HG02840 (cell line): ENCODE data around the gene TDRD5.
"Not testable (repeated sequence)": the region's sequence is repeated elsewhere in the genome, so short reads cannot be mapped to it uniquely, and the experiment has no call there.

Source experiments
- ATAC-seq: cut with Tn5 transposase; IDR thresholded peaks from one replicate; pipeline ENCODE4 v1.9.1; 2021; ENCODE audit warnings: mild to moderate bottlenecking, moderate library complexity, moderate number of reproducible peaks; ENCODE audit not compliant: unreplicated experiment, low FRiP score

The TDRD5 gene

DNA sequence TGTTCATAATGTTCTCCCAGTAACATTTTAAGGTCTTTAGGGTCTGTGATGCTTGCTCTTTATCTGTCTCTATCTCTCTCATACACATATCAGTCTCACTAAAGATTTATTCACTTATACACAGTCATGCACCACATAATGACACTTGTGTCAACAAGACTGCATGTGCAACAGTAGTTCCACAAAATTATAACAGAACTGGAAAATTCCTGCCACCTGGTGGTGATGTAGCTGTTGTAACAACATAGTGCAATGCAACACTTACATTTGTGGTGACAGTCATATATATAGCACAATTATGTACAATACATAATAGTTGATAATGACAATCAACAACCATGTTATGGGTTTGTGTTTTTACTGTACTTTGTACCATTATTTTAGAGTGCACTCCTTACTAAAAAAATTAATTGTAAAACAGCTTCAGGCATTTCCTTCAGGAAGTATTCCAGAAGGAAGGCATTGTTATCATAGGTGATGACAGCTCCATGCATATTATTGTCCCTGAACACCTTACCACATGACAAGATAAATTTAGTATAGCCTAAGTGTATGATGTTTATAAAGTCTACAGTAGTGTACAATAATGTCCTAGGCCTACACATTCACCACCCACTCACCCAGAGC is 8.1 kb downstream of the TDRD5 start:
- ATAC-seq, result no peak

DNA sequence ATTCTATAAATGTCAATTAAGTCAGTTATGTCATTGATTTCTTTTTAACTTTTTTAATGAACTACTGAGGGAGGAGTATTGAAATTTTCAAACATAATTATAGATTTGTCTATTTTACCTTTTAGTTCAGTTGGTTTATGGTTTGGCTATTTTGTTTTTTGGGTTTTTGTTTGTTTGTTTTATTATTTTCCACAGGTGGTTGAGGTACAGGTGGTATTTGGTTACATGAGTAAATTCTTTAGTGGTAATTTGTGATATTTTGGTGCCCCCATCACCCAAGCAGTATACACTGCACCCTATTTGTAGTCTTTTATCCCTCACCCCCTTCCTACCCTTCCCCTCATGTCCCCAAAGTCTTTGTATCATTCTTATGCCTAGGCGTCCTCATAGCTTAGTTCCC is 9.5 kb downstream of the TDRD5 start:
- ATAC-seq, result no peak

DNA sequence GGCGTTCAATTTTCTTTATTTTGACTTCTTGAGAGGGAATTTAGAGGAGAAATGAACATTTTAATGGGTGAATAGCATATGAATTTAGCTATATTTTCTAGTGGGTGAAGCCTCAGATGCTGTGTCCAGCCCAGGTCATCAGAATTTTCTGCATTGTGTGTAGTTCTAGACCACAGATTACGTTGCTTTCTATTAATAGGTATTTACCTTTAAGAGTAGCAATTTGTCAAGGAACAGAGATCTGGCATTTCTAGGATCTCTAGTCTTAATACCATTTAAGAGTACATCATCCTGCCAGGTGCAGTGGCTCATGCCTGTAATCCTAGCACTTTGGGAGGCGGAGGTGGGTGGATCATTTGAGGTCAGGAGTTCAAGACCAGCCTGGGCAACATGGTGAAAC is 20.7 kb downstream of the TDRD5 start:
- ATAC-seq, result no peak

DNA sequence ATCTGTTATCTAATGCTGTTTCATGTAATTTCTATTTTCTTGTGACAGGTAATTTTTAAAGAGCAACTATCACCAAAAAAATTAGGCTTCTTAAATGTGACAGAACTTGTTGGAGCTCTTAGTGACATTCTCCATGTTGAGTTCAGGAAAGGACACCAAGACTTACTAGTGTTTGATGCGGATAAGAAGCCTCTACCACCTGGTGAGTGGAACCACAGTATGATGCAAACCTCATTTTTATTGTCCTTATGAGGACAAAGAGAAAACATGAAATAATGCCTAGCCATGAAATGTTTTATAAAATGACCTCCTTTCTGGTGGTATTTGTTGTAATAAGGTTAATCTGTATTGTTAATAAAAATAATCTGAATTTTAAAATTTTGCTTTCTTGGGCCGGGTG is 39.1 kb downstream of the TDRD5 start:
- no peak for ATAC-seq

DNA sequence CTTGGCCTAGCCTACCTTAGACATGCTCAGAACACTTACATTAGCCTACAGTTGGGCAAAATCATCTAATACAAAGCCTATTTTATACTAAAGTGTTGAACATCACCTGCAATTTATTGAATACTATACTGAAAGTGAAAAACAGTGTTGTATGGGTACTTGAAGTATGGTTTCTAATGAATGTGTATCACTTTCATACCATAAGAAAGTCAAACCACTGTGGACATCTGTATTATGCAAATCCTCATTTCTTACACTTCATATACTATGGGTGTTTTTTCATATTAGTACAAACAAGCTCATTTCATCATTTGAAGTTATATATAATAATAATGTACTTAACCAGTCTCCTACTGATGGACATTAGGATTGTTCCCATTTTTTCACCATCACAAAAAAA is 41.2 kb downstream of the TDRD5 start:
- no peak for ATAC-seq

DNA sequence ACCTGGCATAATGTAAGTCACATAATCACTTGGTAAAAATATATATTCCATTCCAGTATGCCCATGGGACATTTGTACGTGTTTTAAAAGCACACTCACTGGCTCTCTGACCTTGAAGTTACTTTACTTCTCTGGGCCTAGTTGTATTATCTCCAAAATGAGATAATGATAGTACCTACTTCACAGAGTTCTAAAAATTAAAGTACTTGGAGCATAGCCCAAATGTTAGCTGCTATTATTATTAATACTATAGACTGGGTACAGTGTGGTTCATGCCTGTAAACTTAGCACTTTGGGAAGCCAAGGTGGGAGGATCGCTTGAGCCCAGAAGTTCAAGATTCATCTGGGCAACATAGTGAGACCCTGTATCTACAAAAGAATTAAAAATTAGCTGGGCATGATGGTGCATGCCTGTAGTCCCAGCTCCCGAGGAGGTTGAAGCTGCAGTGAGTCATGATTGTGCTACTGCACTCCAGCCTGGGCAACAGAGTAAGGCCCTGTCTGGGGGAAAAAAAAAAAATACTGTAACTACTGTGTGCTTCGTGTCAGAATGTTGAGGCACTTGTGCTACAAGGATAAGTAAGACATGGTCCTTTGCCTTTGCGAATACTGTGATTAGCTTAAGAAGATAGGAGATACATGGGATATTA is 45.7 kb downstream of the TDRD5 start:
- ATAC-seq, result no peak

DNA sequence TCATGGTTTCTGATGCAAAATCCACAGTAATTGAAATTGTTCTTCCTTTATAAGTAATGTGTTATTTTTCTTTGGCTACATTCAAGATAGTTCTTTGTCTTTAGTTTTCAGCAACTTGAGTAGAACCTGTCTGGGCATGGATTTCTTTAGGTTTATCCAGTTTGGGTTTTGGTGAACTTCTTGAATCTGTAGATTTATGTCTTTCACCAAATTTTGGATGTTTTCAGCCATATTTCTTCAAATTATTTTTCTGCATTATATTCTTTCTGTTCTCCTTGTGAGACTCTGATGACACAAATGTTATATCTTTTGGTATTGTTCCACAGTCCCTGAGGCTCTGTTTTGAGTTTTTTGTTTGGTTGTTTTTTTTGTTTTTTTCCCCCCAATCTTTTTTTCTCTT is 69.4 kb downstream of the TDRD5 start:
- no peak for ATAC-seq

DNA sequence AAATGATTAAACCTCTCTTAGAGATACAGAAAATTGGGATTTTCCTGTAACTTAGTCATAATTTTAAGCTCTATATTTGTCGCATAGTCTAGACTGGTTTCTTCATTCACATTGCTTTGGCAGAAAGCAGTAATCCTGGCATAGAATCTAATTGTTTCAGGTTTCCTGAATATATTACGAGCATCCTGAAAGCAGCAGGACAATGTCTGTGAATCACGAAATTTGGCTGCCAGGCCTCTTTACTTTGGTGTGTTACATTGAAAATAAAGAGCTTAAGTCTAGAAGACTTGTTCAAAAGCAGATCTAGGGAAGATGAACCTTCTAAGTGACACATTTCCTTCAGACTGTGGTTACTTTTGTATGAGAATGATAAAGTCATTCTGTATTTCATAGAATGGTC is 72.2 kb downstream of the TDRD5 start:
- no peak for ATAC-seq

DNA sequence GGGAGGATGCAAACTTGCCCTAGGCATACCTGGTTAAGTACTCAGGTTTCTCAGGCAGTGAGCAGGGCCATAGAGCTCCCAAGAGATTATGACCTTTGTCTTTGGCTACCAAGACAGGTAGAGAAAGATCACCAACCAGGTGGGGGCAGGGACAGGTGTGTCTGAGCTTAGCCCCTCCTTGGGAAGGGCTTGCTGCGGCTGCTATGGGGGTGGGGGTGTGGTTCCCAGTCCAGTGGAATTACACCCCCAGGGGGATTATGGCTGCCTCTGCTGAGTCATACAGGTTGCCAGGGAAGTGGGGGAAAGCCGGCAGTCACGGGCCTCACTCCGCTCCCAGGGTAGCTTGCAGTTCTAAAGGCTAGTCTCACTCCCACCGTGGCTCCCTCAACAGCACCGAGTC is 86.2 kb downstream of the TDRD5 start:
- ATAC-seq, result no peak

DNA sequence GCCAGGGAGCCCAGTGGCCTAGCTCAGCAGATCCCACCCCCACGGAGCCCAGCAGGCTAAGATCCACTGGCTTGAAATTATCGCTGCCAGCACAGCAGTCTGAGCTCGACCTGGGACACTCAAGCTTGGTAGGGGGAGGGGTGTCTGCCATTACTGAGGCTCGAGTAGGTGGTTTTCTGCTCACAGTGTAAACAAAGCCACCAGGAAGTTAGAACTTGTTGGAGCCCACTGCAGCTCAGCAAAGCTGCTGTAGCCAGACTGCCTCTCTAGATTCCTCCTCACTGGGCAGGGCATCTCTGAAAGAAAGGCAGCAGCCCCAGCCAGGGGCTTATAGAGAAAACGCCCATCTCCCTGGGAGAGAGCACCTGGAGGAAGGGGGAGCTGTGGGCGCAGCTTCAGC is 102.9 kb downstream of the TDRD5 start:
- ATAC-seq, result not testable (repeated sequence)

DNA sequence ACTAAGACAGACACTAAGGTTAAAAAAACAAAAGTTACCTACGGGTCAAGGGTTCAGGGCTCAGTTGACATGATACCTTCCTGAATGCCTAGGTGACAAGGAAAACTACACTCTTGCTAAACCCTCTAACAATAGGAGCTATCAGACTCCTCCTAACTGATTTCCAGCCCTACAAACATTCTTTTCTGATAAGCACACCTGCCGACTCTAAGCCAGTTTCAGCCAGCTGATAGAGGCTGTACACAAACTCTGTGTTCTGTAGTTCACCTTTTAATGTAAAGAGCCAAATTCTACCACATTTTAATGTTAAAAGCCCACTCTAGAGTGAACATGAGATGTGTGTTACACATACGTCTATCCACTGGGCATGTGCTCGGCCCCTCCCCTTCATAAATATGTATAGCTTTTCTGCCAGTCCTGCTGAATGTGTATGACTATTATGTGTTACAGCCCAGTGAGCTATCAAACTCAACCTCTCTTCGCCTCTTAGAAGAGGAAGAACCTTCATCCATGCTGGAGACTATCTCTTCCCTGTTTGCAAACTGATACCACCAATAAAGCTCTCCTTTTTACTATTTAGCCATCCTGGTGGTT is 111.4 kb downstream of the TDRD5 start:
- no peak for ATAC-seq

DNA sequence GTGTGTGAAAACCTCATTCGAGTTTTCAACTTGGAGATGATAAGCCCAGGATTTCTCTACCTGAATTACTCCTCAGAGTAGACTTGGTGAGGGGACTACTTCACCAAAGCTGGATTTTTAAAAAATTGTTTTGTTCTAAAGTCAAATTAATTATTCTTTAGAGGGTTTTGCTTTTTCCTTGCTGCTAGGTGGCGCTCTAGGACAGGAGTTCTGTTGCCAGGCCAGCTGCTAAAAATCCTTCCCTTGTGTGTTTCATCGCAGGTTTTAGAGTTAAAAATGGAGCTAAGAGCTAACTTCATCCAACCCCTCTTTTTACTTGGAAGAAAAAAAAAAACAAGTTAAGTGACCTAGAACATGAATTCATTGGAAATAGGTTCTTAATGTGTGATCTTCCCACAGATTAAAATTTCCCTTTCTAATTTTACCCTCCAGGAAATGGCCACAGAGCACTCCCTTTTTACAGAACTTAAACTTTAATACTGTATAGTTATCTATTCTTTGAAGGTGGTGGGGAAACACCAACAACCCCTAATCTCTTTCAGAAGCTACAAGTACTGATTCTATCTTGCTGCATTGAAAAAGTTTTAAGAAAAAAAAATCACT is 114.8 kb downstream of the TDRD5 start:
- no peak for ATAC-seq

DNA sequence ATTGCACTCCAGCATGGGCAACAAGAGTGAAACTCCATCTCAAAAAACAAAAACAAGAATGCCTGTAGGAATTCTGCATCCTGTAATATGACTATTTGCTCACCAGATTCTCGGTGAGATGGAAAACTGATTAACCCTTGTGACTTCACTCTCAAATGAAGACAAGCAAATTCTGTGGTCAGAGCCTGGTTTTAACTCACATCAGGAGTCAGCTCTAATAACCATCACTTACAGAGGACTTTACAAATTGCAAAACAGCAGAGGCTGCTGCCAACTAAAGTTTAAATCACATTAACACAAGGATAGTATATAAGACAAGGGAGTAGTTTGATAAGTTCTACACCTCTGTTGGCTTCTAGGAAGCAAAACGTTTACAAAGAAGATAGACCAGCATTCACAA is 115.8 kb downstream of the TDRD5 start:
- no peak for ATAC-seq

DNA sequence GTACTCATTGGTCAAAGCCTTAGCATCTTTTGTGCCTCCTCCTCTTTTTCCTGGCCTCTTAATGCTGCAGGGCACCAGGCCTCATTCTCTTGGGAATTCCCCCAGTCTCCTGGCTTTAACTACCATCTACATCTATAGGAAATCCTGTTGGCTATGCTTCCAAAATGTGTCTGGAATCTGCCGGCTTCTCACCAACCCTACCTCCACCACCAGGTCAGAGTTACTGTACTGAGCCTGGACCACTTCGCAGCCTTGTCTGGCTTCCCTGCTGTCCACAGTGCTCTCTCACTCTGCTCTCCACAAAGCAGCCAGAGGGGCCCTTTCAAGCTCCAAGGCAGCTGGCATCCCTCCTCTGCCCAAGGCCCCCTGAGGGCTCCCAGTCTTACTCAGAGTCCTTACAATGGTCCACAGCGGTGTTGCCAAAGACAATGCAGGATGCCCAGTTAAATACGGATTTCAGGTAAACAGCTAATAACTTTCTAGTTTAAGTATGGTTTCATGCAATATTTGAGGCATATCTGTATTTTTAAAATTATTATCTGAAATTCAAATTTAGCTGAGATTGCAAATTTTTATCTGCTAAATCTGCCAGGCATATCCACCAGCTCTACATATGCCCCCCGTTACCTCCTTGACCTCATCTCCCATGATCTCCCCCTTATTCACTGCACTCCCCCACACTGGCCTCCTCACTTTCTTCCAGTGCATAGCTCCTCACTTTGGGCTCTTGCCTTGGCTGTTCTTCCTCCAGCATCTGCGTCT is 117.0 kb downstream of the TDRD5 start:
- no peak for ATAC-seq

DNA sequence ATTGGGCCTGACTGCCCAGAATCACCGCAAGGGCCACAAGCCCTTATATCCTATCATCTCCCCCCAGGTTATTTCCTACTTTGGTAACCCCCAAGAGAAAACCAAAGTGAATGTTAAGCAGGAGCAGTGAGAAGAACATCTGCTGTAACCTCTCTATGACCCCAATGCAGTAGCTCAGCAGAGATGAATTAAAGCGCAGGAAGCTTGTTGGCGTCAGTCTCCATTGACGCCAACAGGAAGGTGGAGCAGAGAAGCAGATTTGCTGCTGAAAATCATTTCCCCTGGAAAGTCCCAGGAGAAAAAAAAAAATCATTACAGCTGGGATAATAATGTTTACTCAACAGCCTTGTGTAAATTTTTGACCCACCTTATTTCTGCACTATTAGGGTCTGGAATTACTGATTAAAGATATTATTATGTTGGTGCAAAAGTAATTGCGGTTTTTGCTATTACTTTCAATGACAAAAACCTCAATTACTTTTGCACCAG is 118.3 kb downstream of the TDRD5 start:
- peak; percentile 67 for ATAC-seq

DNA sequence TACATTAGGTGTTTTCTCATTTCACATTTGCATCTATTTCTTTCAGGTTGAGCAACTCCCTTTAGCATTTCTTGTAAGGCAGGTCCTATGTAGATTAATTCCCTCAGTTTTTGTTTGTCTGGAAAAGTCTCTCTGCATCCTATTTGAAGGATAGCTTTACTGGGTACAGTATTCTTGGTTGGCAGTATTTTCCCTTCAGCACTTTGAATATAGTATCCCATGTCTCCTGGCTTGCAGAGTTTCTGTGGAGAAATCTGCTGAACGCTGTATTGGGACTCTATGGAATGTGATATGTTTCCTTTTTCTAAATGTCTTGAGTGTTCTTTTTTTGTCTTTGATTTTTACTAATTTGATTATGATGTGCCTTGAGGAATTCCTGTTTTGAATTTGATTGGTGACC is 122.5 kb downstream of the TDRD5 start:
- no peak for ATAC-seq

DNA sequence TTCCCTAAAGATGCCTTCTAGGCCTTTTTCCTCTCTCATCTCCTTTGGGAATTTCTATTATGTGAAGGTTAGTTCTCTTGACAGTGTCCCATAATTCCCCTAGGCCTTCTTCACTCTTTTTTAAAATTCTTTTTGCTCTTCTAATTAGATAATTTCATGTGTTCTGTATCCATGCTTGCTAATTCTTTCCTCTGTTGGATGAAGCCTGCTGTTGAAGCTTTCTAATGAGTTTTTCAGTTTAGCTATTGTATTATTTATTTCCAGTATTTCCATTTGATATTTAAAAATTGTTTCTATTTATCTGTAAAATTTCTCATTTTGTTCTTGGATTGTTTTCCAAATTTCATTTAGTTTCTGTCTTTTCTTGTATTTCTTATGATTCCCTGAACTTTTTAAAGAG is 123.0 kb downstream of the TDRD5 start:
- ATAC-seq, result no peak

DNA sequence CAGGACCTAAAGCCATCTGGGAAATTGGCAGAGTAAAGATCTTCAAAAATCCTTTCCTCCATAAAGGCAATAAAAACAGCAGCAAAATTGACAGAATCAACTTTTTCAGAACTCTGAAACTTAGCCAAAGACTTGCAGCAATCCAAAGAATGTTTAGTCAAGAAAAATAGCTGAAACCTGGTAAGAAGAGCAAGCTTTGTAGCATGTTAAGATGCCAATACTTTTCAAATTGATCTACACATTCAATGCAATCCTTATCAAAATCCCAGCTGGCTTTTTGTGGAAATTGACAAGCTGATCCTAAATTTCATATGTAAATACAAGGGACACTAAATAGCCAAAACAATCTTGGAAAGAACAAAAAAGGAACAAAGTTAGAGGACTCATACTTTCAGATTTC is 127.6 kb downstream of the TDRD5 start:
- no peak for ATAC-seq

DNA sequence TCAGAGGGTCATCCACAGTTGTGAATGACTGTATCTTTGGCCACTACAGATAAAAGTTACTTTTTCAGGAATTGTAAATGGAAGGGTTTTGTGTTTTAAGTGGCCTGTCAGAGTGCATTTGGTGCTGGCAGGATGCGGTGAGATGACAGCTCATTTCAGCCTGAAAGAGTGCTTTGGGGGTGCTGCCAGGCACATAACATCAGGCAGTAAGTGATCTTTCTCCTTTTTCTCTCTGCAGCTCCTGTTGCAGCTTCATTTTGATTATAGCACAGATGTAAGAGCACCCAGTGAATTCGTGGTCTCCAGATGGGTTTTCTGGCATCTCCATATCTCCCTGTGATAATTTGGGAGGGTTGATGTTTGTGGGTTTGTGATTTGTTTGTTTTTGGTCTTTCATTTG is 136.6 kb downstream of the TDRD5 start:
- no peak for ATAC-seq

DNA sequence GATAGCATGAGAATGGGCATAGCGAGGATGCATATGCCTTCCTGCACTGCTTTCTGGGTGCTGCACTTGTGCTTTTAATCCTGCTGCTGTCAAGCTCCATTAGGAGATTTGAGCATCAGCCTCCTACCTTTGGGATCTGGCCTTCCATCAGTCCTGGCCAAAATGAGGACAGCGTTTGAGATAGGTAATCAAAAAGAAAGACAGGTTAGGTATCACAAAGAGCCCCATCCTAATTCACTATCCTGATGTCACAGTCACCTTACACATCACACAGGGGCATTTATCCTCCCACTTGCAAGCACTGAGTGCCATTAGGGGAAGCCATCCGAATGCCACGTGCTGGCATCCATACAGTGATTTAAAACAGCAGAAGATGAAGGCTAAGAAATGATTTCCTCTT is 138.2 kb downstream of the TDRD5 start:
- no peak for ATAC-seq

DNA sequence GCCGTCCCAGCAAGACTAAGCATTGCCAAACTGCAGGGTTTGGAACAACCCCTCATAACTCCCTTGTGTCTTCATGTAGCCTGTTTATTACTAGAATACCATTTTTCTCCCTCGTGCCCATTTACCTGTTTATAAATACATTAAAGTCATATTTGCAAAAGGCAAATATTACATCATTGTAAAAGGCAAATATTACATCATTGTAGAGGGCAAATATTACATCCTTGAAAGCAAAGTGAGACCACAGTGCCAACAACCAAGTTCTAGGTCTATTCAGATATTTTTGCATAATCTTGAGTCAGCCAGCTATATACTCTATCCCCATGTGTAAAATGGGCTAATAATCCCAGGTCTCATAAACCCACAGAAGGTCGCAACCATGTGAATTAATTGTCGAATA is 140.0 kb downstream of the TDRD5 start:
- no peak for ATAC-seq
